CD4-positive, alpha-beta T cell treated with Interferon alpha-2 for 1 hour (primary cell): ENCODE data around the gene PLXNC1.

ENCODE experiments used
- DNase-seq, 2 donors: peaks; one replicate each; pipeline ENCODE4 v3.0.0-alpha.2; 2020 to 2022

Gene PLXNC1

GRCh38 chr12:94245631-94246383 lies 97.4 kb downstream of the PLXNC1 start:
- DNase-seq, result no peak

GRCh38 chr12:94247246-94247645 lies 98.9 kb downstream of the PLXNC1 start:
- DNase-seq, result no peak

- DNase-seq, result no peak
These were observed 100.2 kb downstream of the PLXNC1 start for GRCh38 chr12:94248582-94248981.

- no peak for DNase-seq
These were observed 101.8 kb downstream of the PLXNC1 start for GRCh38 chr12:94250130-94250529.

- no peak for DNase-seq
These were observed 105.9 kb downstream of the PLXNC1 start for GRCh38 chr12:94254270-94254669.

- DNase-seq, result no peak
These were observed 106.6 kb downstream of the PLXNC1 start for GRCh38 chr12:94255006-94255405.

- DNase-seq, result no peak
These were observed 107.1 kb downstream of the PLXNC1 start for GRCh38 chr12:94255428-94255827.

- no peak for DNase-seq
These were observed 110.2 kb downstream of the PLXNC1 start for GRCh38 chr12:94258593-94258992.

- DNase-seq, result no peak
These were observed 111.6 kb downstream of the PLXNC1 start for GRCh38 chr12:94260017-94260416.

GRCh38 chr12:94260717-94261116 lies 112.3 kb downstream of the PLXNC1 start:
- DNase-seq, result no peak

- no peak for DNase-seq
These were observed 112.7 kb downstream of the PLXNC1 start for GRCh38 chr12:94261119-94261518.

- DNase-seq, result no peak
These were observed 113.4 kb downstream of the PLXNC1 start for GRCh38 chr12:94261786-94262185.

- DNase-seq, result peak; percentile 73 to 80
These were observed 114.0 kb downstream of the PLXNC1 start for GRCh38 chr12:94262228-94263010.

- peak; percentile 54 to 73 for DNase-seq
These were observed 114.8 kb downstream of the PLXNC1 start for GRCh38 chr12:94263011-94263811.

- DNase-seq, result no peak
These were observed 115.7 kb downstream of the PLXNC1 start for GRCh38 chr12:94263905-94264561.

GRCh38 chr12:94264736-94265485 lies 116.5 kb downstream of the PLXNC1 start:
- no peak for DNase-seq

GRCh38 chr12:94265539-94265938 lies 117.2 kb downstream of the PLXNC1 start:
- no peak for DNase-seq

GRCh38 chr12:94265966-94266745 lies 117.8 kb downstream of the PLXNC1 start:
- no peak for DNase-seq

GRCh38 chr12:94266796-94267536 lies 118.6 kb downstream of the PLXNC1 start:
- DNase-seq, result no peak

- no peak for DNase-seq
These were observed 119.1 kb downstream of the PLXNC1 start for GRCh38 chr12:94267537-94267872.
